ENCODE results near the gene ITGA8.

- TF ChIP-seq CTCF (IDR thresholded peaks at IDR 0.05; ENCODE audit: low read depth, low read length): no peak
- TF ChIP-seq EZH2phosphoT487 (IDR thresholded peaks at IDR 0.05; ENCODE audit: low read depth): no peak
Measured at GRCh38 chr10:15759265-15759664, 39.5 kb upstream of the ITGA8 start.
